ENCODE results near the gene ZMYM3.

DNA sequence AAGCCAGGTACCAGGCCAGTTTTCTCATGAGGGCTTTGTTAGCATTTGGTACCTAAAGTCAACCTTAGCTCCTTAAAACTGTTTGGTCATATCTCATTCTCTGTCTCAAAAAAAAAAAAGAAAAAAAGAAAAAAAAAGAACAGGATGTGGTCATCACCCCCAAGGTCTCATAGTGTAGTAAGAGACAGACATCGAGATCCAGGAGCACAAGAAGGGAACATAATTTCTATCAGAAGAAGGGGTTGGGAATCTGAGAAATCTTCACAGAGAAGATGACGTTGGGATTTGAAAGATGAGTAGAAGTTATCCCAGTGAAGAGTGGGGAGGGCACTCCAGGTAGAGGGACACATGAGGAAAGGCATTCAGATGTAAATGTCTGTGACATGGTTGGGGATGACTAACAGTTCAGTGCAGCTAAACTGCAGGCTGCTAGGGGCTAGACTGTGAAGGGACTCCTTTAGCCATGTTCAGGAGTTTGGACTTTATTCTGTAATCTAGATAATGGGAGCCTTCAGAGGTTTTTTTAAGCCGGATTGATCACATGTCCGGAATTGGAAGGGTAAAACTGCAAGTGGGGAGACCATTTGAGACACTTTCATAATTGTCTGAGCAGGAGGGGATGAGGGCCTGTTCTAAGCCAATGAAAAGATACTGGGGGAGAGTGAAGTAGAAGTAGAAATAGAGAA lies 57.8 kb downstream of the ZMYM3 start:
- TF ChIP-seq BHLHE40 (IDR thresholded peaks at IDR 0.05; ENCODE audit: low read depth, low read length), result no peak
- TF ChIP-seq, protein P1, sequence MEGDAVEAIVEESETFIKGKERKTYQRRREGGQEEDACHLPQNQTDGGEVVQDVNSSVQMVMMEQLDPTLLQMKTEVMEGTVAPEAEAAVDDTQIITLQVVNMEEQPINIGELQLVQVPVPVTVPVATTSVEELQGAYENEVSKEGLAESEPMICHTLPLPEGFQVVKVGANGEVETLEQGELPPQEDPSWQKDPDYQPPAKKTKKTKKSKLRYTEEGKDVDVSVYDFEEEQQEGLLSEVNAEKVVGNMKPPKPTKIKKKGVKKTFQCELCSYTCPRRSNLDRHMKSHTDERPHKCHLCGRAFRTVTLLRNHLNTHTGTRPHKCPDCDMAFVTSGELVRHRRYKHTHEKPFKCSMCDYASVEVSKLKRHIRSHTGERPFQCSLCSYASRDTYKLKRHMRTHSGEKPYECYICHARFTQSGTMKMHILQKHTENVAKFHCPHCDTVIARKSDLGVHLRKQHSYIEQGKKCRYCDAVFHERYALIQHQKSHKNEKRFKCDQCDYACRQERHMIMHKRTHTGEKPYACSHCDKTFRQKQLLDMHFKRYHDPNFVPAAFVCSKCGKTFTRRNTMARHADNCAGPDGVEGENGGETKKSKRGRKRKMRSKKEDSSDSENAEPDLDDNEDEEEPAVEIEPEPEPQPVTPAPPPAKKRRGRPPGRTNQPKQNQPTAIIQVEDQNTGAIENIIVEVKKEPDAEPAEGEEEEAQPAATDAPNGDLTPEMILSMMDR (conservative IDR thresholded peaks at IDR 0.05; ENCODE audit: low read depth, low read length), result no peak
- no peak for TF ChIP-seq SMC3 (IDR thresholded peaks at IDR 0.05; ENCODE audit: low read depth, low read length)
- TF ChIP-seq POLR2A (IDR thresholded peaks at IDR 0.05; ENCODE audit: low read depth, low read length), result no peak
- TF ChIP-seq RAD21 (IDR thresholded peaks at IDR 0.05; ENCODE audit: low read length), result no peak
- TF ChIP-seq RCOR1 (IDR thresholded peaks at IDR 0.05; ENCODE audit: insufficient replicate concordance, low read length), result no peak
- no peak for TF ChIP-seq MXI1 (IDR thresholded peaks at IDR 0.05; ENCODE audit: borderline replicate concordance, low read depth, low read length)
- TF ChIP-seq, protein P2, sequence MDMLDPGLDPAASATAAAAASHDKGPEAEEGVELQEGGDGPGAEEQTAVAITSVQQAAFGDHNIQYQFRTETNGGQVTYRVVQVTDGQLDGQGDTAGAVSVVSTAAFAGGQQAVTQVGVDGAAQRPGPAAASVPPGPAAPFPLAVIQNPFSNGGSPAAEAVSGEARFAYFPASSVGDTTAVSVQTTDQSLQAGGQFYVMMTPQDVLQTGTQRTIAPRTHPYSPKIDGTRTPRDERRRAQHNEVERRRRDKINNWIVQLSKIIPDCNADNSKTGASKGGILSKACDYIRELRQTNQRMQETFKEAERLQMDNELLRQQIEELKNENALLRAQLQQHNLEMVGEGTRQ (IDR thresholded peaks at IDR 0.05; ENCODE audit: low read depth, low read length), result no peak
- TF ChIP-seq MAZ (IDR thresholded peaks at IDR 0.05; ENCODE audit: borderline replicate concordance, low read depth, low read length), result no peak

Measured in IMR-90 (cell line).